Epithelial cell of proximal tubule (primary cell): ENCODE measurements around the gene TBC1D8. TPM values are rescaled to one million over a fixed set of nuclear protein-coding genes. Genes with fewer than 3 reads are reported as not detected.

ENCODE experiments used
- DNase-seq: peaks from one replicate; pipeline ENCODE4 v3.0.0-alpha.2; 2011; ENCODE audit warnings: low read depth
- H3K4me3 ChIP-seq: 2 replicates; pipeline ENCODE4 v1.5.1; 2011; ENCODE audit warnings: low read depth, mild to moderate bottlenecking, low read length
- CTCF ChIP-seq: conservative IDR thresholded peaks from 2 replicates; pipeline ENCODE4 v1.5.1; 2012; ENCODE audit warnings: low read depth, mild to moderate bottlenecking, low read length
- total RNA-seq: library from RNA; depleted of rRNA; stranded (reverse); fragments of >200 nt; gene quantifications from 2 replicates; pipeline ENCODE4 v1.2.3, GENCODE V29; 2015

The TBC1D8 gene
- total RNA-seq, 1 donor from 2014 or later: 20.5 TPM

DNA sequence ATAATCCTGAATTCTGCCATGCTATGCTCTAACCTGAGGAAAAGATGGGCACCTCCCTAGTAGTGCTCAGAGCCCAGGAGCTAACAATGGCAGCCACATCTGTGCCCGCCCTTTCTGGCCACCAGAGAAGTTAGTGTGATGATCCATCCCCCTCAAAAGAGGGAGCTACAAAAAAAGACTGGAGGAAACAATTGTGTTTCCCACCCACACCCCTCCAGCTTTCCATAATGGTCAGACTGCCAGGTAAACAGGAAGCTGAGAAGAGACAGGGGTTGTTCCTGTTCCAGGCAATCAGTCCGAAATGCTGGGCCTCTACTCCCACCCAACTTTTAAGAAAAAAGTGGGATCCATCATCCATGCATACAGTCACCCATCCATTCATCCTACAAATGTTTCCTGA, 3.2 kb downstream of the TBC1D8 start:
- no peak for DNase-seq
- TF ChIP-seq CTCF: no peak
- H3K4me3 ChIP-seq: no peak overlapping the region

DNA sequence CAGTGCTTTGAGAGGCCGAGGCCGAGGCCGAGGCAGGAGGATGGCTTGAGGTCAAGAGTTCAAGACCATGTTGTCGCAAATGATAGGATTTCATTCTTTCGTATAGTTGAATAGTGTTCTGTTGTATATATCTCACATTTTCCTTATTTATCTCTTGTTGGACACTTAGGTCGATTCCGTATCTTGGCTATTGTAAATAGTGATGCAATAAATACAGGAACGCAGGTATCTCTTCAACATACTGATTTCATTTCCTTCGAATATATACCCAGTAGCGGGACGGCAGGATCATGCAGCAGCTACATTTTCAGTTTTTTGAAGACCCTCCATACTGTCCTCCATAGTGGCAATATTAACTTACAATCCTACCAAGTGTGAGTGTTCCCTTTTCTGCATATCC, 4.1 kb downstream of the TBC1D8 start:
- no peak overlapping the region for H3K4me3 ChIP-seq
- DNase-seq: no peak
- TF ChIP-seq CTCF: no peak

DNA sequence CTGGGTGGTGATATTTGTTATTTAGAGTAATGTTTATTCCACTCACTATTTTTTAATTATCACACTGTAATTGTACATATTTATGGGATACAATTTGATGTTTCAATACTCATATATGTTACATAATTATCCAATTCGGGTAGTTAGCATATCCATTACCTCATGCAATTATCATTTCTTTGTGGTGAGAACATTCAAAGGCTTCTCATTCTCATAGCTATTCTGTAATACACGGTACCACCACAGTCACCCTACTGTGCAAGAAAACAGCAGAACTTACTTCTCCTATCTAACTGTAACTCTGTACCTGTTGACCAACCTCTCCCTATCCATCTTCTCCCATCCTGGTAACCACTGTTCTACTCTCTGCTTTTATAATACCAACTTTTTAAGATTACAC, 4.6 kb downstream of the TBC1D8 start:
- H3K4me3 ChIP-seq: no peak overlapping the region
- no peak for TF ChIP-seq CTCF
- no peak for DNase-seq

- DNase-seq: no peak
- no peak overlapping the region for H3K4me3 ChIP-seq
- no peak for TF ChIP-seq CTCF
These were observed 5.8 kb downstream of the TBC1D8 start for GRCh38 chr2:101145406-101145805.

DNA sequence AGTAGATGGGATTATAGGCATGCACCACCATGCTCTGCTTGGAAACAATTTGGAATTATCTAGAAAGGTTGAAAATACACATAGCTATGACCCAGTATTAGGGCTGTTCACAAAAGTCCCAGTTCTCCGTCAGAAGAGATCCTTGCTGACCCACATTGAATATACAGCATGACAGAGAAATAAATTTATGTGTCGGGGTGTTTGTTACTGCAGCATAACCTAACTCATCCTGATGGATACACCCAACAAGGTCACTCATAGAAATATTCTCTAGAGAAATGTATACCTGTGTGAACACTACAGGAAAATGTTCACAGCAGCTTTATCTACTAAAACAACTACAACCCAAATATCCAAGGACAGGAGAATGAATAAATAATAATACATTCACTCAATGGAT, 9.0 kb downstream of the TBC1D8 start:
- no peak for TF ChIP-seq CTCF
- no peak overlapping the region for H3K4me3 ChIP-seq
- no peak for DNase-seq

GRCh38 chr2:101140978-101141655, 10.1 kb downstream of the TBC1D8 start:
- DNase-seq: no peak
- H3K4me3 ChIP-seq: no peak overlapping the region
- no peak for TF ChIP-seq CTCF

GRCh38 chr2:101140237-101140636, 10.9 kb downstream of the TBC1D8 start:
- TF ChIP-seq CTCF: no peak
- H3K4me3 ChIP-seq: no peak overlapping the region
- DNase-seq: no peak
